Activated naive CD8-positive, alpha-beta T cell treated with anti-CD3 and anti-CD28 coated beads, Interleukin-2, amount 10 ng/mL, durations not matched to agents 7 days and 5 days (primary cell): Measurements from ENCODE around the gene PLCG1. TPM values are rescaled to one million over a fixed set of nuclear protein-coding genes. Genes with fewer than 3 reads are reported as not detected.
"Not testable (repeated sequence)": the region's sequence is repeated elsewhere in the genome, so short reads cannot be mapped to it uniquely, and the experiment has no call there.

ENCODE experiments used
- ATAC-seq: fragments of 150-1000 bp; cut with Tn5 transposase; one replicate; pipeline ENCODE4 v1.10.0; 2021; ENCODE audit warnings: low read depth, moderate library complexity
- POLR2A ChIA-PET: fragments of 350-600 bp; sonication (Branson Sonifier 250); formaldehyde crosslinking; loops from one replicate; lab custom pipeline; 2021; ENCODE audit warnings: antibody characterized with exemption; lab: Charles Lee
- DNase-seq: peaks from one replicate; pipeline ENCODE4 v3.0.0; 2021
- H3K27ac Mint-ChIP-seq: one replicate; pipeline ENCODE4 v1.8.0; 2022; ENCODE audit warnings: mild to moderate bottlenecking, mixed read lengths
- H3K27me3 Mint-ChIP-seq: one replicate; pipeline ENCODE4 v1.8.0; 2022; ENCODE audit warnings: mild to moderate bottlenecking, moderate library complexity, mixed read lengths
- H3K36me3 Mint-ChIP-seq: one replicate; pipeline ENCODE4 v1.8.0; 2021; ENCODE audit warnings: mild to moderate bottlenecking, mixed read lengths
- H3K4me1 Mint-ChIP-seq: one replicate; pipeline ENCODE4 v1.8.0; 2021; ENCODE audit warnings: mixed read lengths
- H3K4me3 Mint-ChIP-seq: one replicate; pipeline ENCODE4 v1.8.0; 2022; ENCODE audit warnings: mild to moderate bottlenecking, moderate library complexity, mixed read lengths
- H3K9me3 Mint-ChIP-seq: one replicate; pipeline ENCODE4 v1.8.0; 2021; ENCODE audit warnings: mixed read lengths
- total RNA-seq, 2 experiments: library from RNA; stranded (reverse); gene quantifications; one replicate each; pipeline ENCODE4 v1.2.3, GENCODE V29; 2021

Gene PLCG1
- total RNA-seq, 2 experiments from 2014 or later, result 419 to 425 TPM

- no peak for DNase-seq
- Mint-ChIP-seq H3K4me1 (peaks cover 4% of the 10 kb centered on the region), H3K27ac (no peak overlapping the region), H3K27me3 (no peaks in the 10 kb centered on the region), H3K9me3 (no peaks in the 10 kb centered on the region), H3K36me3 (peaks cover 37% of the 10 kb centered on the region), H3K4me3 (no peak overlapping the region)
- POLR2A ChIA-PET, result no interaction called here
- no peak for ATAC-seq
Measured at GRCh38 chr20:41111578-41111951, 25.8 kb upstream of the PLCG1 start.

DNA sequence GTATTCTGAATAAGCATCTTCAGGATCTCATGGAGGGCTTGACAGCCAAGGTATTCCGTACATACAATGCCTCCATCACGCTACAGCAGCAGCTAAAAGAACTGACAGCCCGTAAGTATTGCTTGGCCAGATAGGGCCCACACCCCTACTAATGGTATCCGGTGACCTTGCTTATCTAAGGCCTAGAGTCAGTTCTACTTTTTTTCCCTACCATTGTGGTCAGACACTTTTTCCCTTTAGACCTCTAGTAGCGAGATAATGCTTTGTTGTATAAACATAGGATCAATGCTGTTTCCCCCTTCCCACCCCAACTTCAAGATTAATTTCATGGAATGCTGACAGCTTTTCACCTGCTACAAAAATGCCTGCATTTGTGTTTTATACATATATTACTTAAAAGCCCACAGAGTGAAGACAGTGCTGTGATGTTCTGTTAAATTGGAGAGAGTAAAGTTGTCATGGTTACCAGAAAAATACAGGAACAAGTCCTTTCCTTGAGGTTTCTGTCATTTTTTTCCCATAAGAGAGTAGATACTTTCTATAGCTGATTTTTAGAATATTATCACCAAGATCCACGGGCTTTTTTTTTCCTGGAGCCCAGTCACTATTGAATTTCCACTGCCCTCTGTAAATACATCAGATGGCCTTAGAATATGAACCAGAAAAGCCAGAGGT lies 20.9 kb upstream of the PLCG1 start:
- DNase-seq (no peak), ATAC-seq (no peak)
- Mint-ChIP-seq H3K27me3 (no peaks in the 10 kb centered on the region), H3K9me3 (no peaks in the 10 kb centered on the region), H3K4me1 (peaks cover 13% of the 10 kb centered on the region), H3K4me3 (no peak overlapping the region), H3K36me3 (peaks cover 45% of the 10 kb centered on the region), H3K27ac (no peak overlapping the region)
- POLR2A ChIA-PET, result no interaction called here

DNA sequence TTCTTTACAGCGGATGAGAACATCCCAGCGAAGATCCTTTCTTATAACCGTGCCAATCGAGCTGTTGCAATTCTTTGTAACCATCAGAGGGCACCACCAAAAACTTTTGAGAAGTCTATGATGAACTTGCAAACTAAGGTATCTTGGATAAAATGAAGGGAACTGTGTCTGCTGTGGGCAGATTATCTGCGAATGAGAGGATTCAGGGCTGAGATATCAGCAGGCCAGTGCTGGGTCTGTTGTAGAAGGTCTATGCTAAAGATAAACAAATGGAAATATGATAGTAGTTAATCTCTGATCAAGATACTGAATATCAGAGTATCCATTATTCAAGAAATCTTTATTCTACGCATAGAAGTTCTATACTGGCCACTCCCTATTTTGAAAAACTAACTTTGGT lies 19.2 kb upstream of the PLCG1 start:
- POLR2A ChIA-PET, H3K27me3 Mint-ChIP-seq, H3K9me3 Mint-ChIP-seq, H3K27ac Mint-ChIP-seq, ATAC-seq, H3K4me3 Mint-ChIP-seq, DNase-seq: not testable (repeated sequence)
- peaks cover 13% of the 10 kb centered on the region for H3K4me1 Mint-ChIP-seq
- H3K36me3 Mint-ChIP-seq, result peaks cover 48% of the 10 kb centered on the region

DNA sequence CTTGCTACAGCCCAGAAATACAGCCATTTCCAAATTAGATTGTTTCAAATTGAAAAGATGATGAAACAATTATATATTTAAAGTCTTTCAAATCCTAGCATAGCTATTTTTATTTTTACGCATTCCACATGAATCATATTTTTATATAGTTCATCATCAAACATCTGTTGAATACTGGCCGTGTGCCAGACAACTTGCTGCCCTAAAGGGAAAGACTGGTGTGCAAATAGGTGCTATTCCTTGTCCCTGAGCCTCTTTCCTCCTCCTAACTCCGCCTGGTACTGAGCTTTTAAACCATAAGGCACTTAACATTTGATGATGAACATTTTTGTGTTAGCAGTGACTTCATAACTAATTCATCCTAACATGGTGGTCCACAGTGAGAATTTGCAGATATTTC lies 18.7 kb upstream of the PLCG1 start:
- Mint-ChIP-seq H3K4me3 (no peak overlapping the region), H3K27ac (no peak overlapping the region), H3K9me3 (no peaks in the 10 kb centered on the region), H3K36me3 (peaks cover 49% of the 10 kb centered on the region), H3K27me3 (no peaks in the 10 kb centered on the region), H3K4me1 (peaks cover 13% of the 10 kb centered on the region)
- ATAC-seq (no peak), DNase-seq (no peak)
- POLR2A ChIA-PET, result no interaction called here

DNA sequence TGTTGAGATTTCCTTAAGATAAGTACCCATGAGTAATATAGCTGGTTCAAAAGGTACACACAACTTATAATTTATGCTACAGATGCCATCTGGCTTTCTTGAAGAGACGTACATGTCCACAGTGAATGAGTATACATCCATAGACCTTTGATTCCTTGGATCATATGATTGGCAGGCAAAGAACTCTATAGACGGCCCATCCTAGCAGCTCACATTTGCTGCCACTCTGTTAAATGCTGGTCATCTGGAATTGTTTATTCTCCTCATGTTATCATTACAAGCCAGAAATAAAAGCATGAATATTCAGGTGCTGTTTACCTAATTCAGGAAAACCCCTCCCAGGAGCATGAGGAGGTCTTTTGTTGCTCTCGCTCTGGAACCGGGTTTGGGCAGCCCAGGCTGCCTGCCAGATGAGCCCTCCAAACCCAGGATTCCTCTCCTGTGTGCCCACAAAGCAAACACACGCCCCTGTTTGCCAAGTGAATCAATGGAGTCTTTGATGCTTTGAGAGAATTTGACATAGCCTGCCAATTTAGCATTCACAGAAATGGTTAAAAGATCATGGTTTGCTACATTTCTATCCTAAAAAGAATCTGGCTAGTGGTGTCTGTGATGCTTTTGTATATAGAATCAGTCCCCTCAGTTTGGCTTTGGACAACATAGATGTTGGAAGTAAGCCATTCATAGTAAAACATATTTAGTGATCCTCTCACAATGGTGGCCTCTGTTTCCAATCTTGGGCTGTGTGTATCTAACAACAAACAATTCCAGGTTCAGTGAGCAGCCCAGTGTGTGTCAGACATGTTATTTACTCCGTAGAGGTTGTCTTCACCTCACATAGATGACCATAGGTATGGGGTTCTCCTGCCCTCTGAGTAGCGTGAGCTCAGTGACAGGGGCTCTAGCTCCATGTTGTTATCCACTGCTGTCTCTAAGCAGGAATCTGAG lies 17.5 kb upstream of the PLCG1 start:
- Mint-ChIP-seq H3K4me3 (no peak overlapping the region), H3K4me1 (peaks cover 13% of the 10 kb centered on the region), H3K9me3 (no peaks in the 10 kb centered on the region), H3K27me3 (no peaks in the 10 kb centered on the region), H3K36me3 (peaks cover 46% of the 10 kb centered on the region), H3K27ac (no peak overlapping the region)
- POLR2A ChIA-PET, result interaction anchor here (0.8 kb wide), 1 partner anchor 47 kb away, joined by 3 read pairs; no protein-coding TSS in a partner anchor
- no peak for DNase-seq
- ATAC-seq, result no peak

DNA sequence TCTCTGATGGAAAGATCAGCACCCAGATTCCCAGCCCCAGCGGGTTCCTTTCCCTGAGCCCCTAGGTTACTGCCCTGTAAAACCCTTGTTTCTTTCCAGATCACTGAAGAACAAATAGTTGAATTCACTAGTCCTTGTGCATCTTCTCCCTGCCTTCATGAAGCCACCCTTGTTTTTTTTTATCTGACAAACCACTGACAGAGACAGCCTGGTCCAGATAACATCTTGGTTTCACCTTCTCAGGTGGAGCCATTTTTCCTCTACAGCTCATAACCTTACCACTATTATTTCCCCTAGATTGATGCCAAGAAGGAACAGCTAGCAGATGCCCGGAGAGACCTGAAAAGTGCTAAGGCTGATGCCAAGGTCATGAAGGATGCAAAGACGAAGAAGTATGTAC lies 15.9 kb upstream of the PLCG1 start:
- Mint-ChIP-seq H3K4me1 (peaks cover 15% of the 10 kb centered on the region), H3K36me3 (peaks cover 48% of the 10 kb centered on the region), H3K9me3 (no peaks in the 10 kb centered on the region), H3K27ac (peak overlapping the region; percentile 44), H3K4me3 (no peak overlapping the region), H3K27me3 (no peaks in the 10 kb centered on the region)
- POLR2A ChIA-PET, result no interaction called here
- ATAC-seq, result no peak
- DNase-seq, result no peak

DNA sequence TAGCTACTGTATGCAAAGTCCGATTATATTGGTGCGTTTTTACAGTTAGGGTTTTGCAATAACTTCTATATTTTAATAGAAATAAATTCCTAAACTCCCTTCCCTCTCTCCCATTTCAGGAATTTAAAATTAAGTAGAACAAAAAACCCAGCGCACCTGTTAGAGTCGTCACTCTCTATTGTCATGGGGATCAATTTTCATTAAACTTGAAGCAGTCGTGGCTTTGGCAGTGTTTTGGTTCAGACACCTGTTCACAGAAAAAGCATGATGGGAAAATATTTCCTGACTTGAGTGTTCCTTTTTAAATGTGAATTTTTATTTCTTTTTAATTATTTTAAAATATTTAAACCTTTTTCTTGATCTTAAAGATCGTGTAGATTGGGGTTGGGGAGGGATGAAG lies 13.7 kb upstream of the PLCG1 start:
- peaks cover 48% of the 10 kb centered on the region for H3K36me3 Mint-ChIP-seq
- H3K4me3 Mint-ChIP-seq, result no peak overlapping the region
- H3K9me3 Mint-ChIP-seq, result no peaks in the 10 kb centered on the region
- DNase-seq (no peak), ATAC-seq (no peak)
- H3K27ac Mint-ChIP-seq, result no peak overlapping the region
- peaks cover 15% of the 10 kb centered on the region for H3K4me1 Mint-ChIP-seq
- POLR2A ChIA-PET, result no interaction called here
- H3K27me3 Mint-ChIP-seq, result no peaks in the 10 kb centered on the region

- no peak overlapping the region for H3K4me3 Mint-ChIP-seq
- ATAC-seq, result no peak
- DNase-seq, result no peak
- POLR2A ChIA-PET, result interaction anchor here (1.0 kb wide), 1 partner anchor 33 kb away, joined by 3 read pairs; no protein-coding TSS in a partner anchor
- peaks cover 13% of the 10 kb centered on the region for H3K4me1 Mint-ChIP-seq
- peaks cover 49% of the 10 kb centered on the region for H3K36me3 Mint-ChIP-seq
- no peaks in the 10 kb centered on the region for H3K27me3 Mint-ChIP-seq
- no peak overlapping the region for H3K27ac Mint-ChIP-seq
- H3K9me3 Mint-ChIP-seq, result no peaks in the 10 kb centered on the region
Measured at GRCh38 chr20:41124451-41125094, 12.8 kb upstream of the PLCG1 start.

DNA sequence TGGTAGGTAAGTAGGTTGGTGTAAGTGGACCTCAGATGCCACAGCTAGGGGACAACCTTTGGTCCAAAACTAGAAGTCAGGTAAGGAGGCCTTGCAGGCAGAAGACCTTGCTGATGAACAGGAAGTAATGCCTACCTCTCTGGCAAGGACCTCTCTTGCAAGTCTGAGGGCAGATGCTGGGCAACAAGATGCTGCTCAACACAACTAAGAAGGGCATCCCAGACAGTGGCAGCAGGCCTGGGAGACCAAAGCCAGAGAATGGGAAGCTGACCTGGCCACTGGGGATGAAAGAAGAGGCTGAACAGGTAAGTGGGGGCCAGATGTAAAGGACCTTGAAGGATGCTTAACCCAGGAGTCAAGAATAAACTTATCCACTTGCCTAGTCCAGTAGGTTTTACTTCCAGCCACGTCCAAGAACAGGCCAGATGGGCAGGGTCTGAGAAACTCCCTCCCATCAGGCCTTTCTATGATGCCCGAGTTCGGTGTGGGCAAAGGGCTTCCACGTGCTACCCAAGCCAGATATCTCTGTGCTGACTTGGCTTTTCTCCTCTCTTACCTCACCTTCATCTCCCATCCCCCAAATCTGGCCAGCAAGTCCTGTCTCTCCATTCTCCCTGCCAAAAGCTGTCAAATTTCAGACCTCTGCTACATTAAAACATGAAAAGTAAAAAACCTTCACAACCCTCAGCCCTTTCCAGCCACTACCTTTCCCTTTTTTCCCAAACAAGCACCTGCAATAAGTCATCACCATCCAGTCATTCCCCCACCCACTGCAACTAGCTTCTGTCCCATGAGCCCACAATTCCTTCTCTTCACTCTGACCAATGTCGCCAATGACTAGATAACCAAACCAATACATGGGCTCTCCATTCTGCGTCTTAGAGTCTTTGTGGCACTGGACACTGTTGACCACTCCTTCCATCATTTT lies 11.5 kb upstream of the PLCG1 start:
- Mint-ChIP-seq H3K36me3 (peaks cover 49% of the 10 kb centered on the region), H3K27ac (peak overlapping the region; percentile 23), H3K4me3 (no peak overlapping the region), H3K27me3 (no peaks in the 10 kb centered on the region), H3K4me1 (peaks cover 8% of the 10 kb centered on the region), H3K9me3 (no peaks in the 10 kb centered on the region)
- ATAC-seq (no peak), DNase-seq (no peak)
- POLR2A ChIA-PET, result no interaction called here

- Mint-ChIP-seq H3K4me1 (peaks cover 6% of the 10 kb centered on the region), H3K4me3 (no peak overlapping the region), H3K27ac (no peak overlapping the region), H3K36me3 (peaks cover 44% of the 10 kb centered on the region), H3K9me3 (no peaks in the 10 kb centered on the region), H3K27me3 (no peaks in the 10 kb centered on the region)
- ATAC-seq (no peak), DNase-seq (no peak)
- POLR2A ChIA-PET, result no interaction called here
Measured at GRCh38 chr20:41126719-41127118, 10.6 kb upstream of the PLCG1 start.

DNA sequence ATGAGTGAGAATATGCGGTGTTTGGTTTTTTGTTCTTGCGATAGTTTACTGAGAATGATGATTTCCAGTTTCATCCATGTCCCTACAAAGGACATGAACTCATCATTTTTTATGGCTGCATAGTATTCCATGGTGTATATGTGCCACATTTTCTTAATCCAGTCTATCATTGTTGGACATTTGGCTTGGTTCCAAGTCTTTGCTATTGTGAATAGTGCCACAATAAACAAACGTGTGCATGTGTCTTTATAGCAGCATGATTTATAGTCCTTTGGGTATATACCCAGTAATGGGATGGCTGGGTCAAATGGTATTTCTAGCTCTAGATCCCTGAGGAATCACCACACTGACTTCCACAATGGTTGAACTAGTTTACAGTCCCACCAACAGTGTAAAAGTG lies 9.0 kb upstream of the PLCG1 start:
- H3K4me1 Mint-ChIP-seq, H3K27me3 Mint-ChIP-seq, ATAC-seq, H3K27ac Mint-ChIP-seq, DNase-seq, POLR2A ChIA-PET, H3K4me3 Mint-ChIP-seq, H3K9me3 Mint-ChIP-seq: not testable (repeated sequence)
- H3K36me3 Mint-ChIP-seq, result peaks cover 37% of the 10 kb centered on the region

DNA sequence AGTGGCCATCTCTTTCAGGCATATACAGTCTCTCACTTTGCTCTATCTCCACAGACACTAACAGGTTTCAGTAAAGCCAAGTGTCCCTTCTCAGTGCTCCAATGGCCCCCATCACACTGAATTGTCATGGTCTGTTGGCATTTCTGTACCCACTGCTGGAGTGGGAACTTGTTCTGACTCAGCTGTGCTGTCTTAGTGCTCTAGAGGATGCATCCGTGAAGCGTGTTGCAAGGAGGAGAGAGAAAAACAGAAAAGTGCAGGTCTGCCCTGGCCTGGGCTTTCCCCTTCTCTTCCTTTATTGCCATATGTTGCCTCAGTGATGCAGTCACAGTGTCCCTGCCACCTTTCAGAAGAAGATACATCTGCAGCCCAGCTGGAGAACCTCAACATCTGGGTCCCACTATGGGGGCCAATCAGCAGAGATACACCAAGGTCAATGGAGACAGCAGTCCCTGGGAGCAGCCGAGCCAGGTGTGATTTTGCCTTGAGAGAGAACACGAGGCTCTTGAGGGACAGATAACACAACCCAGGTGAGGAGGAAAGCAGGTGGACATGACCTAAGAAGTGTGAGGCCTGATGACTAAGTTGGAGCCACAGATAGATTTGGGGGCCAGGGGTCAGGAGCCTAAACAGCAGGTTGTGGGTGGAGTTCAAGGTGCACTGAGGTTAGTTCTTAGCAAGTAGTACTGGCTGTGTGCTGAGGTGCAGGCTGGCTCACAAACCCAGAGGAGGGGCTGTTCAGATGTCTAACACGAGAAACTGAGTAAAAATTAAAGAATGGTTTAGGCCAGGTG lies 5.6 kb upstream of the PLCG1 start:
- Mint-ChIP-seq H3K27me3 (no peaks in the 10 kb centered on the region), H3K9me3 (no peaks in the 10 kb centered on the region), H3K27ac (peak overlapping the region; percentile 44), H3K4me3 (no peak overlapping the region), H3K4me1 (peaks cover 25% of the 10 kb centered on the region), H3K36me3 (peaks cover 17% of the 10 kb centered on the region)
- DNase-seq, result no peak
- ATAC-seq, result no peak
- POLR2A ChIA-PET, result no interaction called here
